GM23248 (cell line): ENCODE results near the gene CCBE1.

ENCODE experiments used
- EZH2 ChIP-seq: fragments of 200-600 bp; sonication (generic); IDR thresholded peaks from 2 replicates; pipeline ENCODE4 v1.6.1; 2018; ENCODE audit warnings: antibody characterized with exemption, mild to moderate bottlenecking; ENCODE audit not compliant: insufficient read depth, poor library complexity, severe bottlenecking
- EZH2phosphoT487 ChIP-seq: fragments of 200-600 bp; sonication (generic); IDR thresholded peaks from 2 replicates; pipeline ENCODE4 v1.6.1; 2018; ENCODE audit warnings: antibody characterized with exemption, moderate library complexity, mild to moderate bottlenecking, low read depth; ENCODE audit not compliant: insufficient read depth

DNA sequence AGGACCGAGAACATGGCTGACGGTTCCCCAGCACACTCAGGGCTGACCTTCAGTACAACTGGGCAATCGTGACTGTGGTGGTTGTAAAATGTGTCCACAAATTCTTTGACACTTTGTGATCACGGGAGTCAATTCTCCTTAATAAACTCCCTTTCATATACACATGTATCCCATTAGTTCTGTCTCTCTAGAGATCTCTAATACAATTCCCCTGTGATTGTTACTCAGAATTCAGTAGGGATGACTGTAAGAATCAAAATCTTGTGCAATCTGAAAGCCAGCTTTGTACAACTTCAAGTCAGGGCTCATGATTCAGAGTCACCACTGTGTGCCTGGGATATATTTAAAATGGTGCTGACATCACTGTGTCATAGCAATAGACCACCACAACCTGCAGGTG lies 248.7 kb downstream of the CCBE1 start:
- TF ChIP-seq EZH2 (no peak), EZH2phosphoT487 (peak; percentile 89; the same call in 1 of the 2 replicates)
